Measurements from ENCODE around the gene AADACL4. TPM values are rescaled to one million over a fixed set of nuclear protein-coding genes. Genes with fewer than 3 reads are reported as not detected.

The AADACL4 gene
- total and polyA plus RNA-seq, 10 of the 15 experiments (the other 5 are each of a cell fraction or from before 2014, with no cell fraction given): not detected

- peak; percentile 75 for TF ChIP-seq HDAC6 (IDR thresholded peaks at IDR 0.05; ENCODE audit: unreplicated experiment)
Observed at GRCh38 chr1:12617901-12618660, 25.8 kb upstream of the AADACL4 start, which contains the start of gene DHRS3 (continued).

- WGBS (ENCODE audit: insufficient coverage, insufficient replicate concordance, low lambda C conversion rate, missing lambda C conversion rate): 0% methylated on average over 6 of the region's 6 CpGs
- Histone ChIP-seq H3K36me3 (ENCODE audit: control insufficient read depth in 2 of 2, insufficient read depth in 2 of 2, low read length in 1 of 2) (no peaks in the 10 kb centered on the region), H3K79me2 (ENCODE audit: control insufficient read depth, insufficient read depth, low read length) (no peaks in the 10 kb centered on the region), H3K27me3 (replicated peaks in 1 of 2; ENCODE audit: control insufficient read depth in 2 of 2, insufficient read depth in 2 of 2, low read length in 1 of 2) (peaks cover 4 to 13% of the 10 kb centered on the region in 2 experiments), H3K4me2 (ENCODE audit: control insufficient read depth, insufficient read depth) (peak overlapping the region; percentile 83), H3K27ac (ENCODE audit: control insufficient read depth, insufficient read depth) (no peak overlapping the region), H3K4me1 (ENCODE audit: control insufficient read depth, insufficient read depth, low read length) (peaks cover 19% of the 10 kb centered on the region), H4K20me1 (ENCODE audit: control insufficient read depth, insufficient read depth) (no peaks in the 10 kb centered on the region; the same call in none of the 2 replicates), H3K9ac (ENCODE audit: control insufficient read depth, insufficient read depth, low read length) (no peak overlapping the region), H2AFZ (ENCODE audit: control insufficient read depth, low read depth, low read length) (peak overlapping the region; percentile 28; the same call in 1 of the 2 replicates), H3K9me3 (replicated peaks; ENCODE audit: control insufficient read depth, insufficient read depth, low read length) (no peaks in the 10 kb centered on the region), H3K4me3 (peak overlapping the region; percentile 67)
- ChIA-PET SMC1A (ENCODE audit: uncharacterized antibody, unreplicated experiment) (interaction anchor here (0.6 to 4.9 kb wide), 13 partner anchors 16 to 435 kb away, joined by 3 to 49 read pairs (median 5); no protein-coding TSS in a partner anchor), CTCF (interaction anchor here (0.7 to 6.1 kb wide), 18 partner anchors 16 to 494 kb away, joined by 3 to 63 read pairs (median 5); no protein-coding TSS in a partner anchor), POLR2A (interaction anchor here (0.6 to 1.7 kb wide), 3 partner anchors 15 to 274 kb away, joined by 3 to 4 read pairs (median 3); no protein-coding TSS in a partner anchor), RAD21 (ENCODE audit: unreplicated experiment) (interaction anchor here (0.7 to 5.0 kb wide), 14 partner anchors 16 to 494 kb away, joined by 3 to 50 read pairs (median 6); no protein-coding TSS in a partner anchor)
- FAIRE-seq: no peak
- in situ Hi-C loops (cut with MboI) (loop anchor here (5.0 kb wide), 2 partner anchors 306 to 346 kb away; no protein-coding TSS in a partner anchor), intact Hi-C loops (cut with micrococcal nuclease; ENCODE audit: unreplicated experiment) (no loop called here)
- TF ChIP-seq FOXK2 (IDR thresholded peaks at IDR 0.05): 0 out of 2 replicates have a peak, but pooled peaks have one; percentile 24
- TF ChIP-seq ETV6 (conservative IDR thresholded peaks at IDR 0.05 in 1 of 2, IDR thresholded peaks at IDR 0.05 in 1 of 2; ENCODE audit: borderline replicate concordance in 1 of 2, low read depth in 1 of 2): no peak
- no peak for TF ChIP-seq MAX (IDR thresholded peaks at IDR 0.05; ENCODE audit: low read depth, low read length)
- TF ChIP-seq EZH2 (IDR thresholded peaks at IDR 0.05; ENCODE audit: borderline replicate concordance, control insufficient read depth, low read depth, low read length): 0 out of 2 replicates have a peak, but pooled peaks have one; percentile 14
- ATAC-seq: no peak; the same call in 2 of the 3 replicates
- no TSS peak for BruUV-seq (replicated peaks)
- no peak for DNase-seq (ENCODE audit: low read depth, low spot score)
Observed at GRCh38 chr1:12618661-12618964, 25.3 kb upstream of the AADACL4 start.

Measured in GM12878 (cell line).